GM12801 (cell line): ENCODE data around the gene ECE1.

Experiments used
- TF ChIP-seq, protein P1 (sequence below): IDR thresholded peaks from one replicate; pipeline ENCODE4 v1.5.1; 2011; ENCODE audit warnings: control low read depth; ENCODE audit not compliant: insufficient read length; ENCODE audit errors: extremely low read depth

ECE1 gene

GRCh38 chr1:21174654-21175323, 115.5 kb downstream of the ECE1 start:
- TF ChIP-seq, protein P1, sequence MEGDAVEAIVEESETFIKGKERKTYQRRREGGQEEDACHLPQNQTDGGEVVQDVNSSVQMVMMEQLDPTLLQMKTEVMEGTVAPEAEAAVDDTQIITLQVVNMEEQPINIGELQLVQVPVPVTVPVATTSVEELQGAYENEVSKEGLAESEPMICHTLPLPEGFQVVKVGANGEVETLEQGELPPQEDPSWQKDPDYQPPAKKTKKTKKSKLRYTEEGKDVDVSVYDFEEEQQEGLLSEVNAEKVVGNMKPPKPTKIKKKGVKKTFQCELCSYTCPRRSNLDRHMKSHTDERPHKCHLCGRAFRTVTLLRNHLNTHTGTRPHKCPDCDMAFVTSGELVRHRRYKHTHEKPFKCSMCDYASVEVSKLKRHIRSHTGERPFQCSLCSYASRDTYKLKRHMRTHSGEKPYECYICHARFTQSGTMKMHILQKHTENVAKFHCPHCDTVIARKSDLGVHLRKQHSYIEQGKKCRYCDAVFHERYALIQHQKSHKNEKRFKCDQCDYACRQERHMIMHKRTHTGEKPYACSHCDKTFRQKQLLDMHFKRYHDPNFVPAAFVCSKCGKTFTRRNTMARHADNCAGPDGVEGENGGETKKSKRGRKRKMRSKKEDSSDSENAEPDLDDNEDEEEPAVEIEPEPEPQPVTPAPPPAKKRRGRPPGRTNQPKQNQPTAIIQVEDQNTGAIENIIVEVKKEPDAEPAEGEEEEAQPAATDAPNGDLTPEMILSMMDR = no peak

DNA sequence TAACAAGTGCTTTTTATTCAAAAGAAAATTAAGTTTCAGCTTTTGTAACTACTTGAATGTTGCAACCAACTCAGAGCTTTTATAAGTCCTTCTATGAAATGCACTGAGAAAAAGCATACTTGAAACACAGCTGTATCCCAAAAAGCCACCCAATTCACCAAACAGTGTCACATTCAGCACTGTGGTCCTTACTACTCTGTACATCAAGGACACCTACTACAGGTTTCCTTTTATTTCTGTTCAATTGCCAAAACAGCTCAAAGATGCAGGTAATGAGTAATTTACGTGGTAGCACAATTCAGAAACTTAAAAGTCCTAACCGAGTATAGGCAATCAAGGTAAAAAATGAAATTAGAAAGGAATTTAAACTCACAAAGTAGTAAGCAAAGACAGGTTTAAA, 116.0 kb downstream of the ECE1 start:
- TF ChIP-seq, protein P1 = no peak

DNA sequence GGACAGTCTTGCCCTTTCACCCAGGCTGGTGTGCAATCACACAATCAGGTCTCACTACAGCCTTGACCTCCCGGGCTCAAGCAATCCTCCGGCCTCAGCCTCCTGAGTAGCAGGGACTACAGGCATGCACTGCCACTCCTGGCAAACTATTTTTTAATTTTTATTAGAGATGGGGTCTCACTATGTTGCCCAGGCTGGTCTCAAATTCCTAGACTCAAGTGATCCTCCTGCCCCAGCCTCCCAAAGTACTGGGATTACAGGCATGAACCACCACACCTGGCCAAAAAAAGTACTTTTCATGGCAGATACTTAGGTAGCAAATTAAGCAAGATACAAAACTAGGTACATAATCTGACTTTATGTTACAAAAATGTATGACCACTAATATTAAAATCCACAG, 121.8 kb downstream of the ECE1 start:
- TF ChIP-seq, protein P1 = no peak
